G401.6 (cell line): ENCODE data around the gene HTRA3.

Experiments
- FAIRE-seq: peaks from 2 replicates; lab custom pipeline; 2012; peaks lifted over from hg19 to GRCh38; lab: Jason Lieb, UNC

Gene HTRA3

GRCh38 chr4:8314691-8315255, 45.2 kb downstream of the HTRA3 start:
- no peak for FAIRE-seq

GRCh38 chr4:8315435-8316250, 46.1 kb downstream of the HTRA3 start:
- no peak for FAIRE-seq

- no peak for FAIRE-seq
Observed at GRCh38 chr4:8316251-8316771, 46.8 kb downstream of the HTRA3 start.

- FAIRE-seq, result no peak
Observed at GRCh38 chr4:8316911-8317351, 47.4 kb downstream of the HTRA3 start.

- no peak for FAIRE-seq
Observed at GRCh38 chr4:8317474-8317873, 47.9 kb downstream of the HTRA3 start.

GRCh38 chr4:8318509-8318908, 49.0 kb downstream of the HTRA3 start:
- FAIRE-seq, result no peak

GRCh38 chr4:8319061-8319460, 49.5 kb downstream of the HTRA3 start:
- FAIRE-seq, result no peak

- no peak for FAIRE-seq
Observed at GRCh38 chr4:8319731-8320385, 50.3 kb downstream of the HTRA3 start.

- no peak for FAIRE-seq
Observed at GRCh38 chr4:8320386-8320750, 50.8 kb downstream of the HTRA3 start.

GRCh38 chr4:8321220-8321619, 51.7 kb downstream of the HTRA3 start:
- no peak for FAIRE-seq

- FAIRE-seq, result no peak
Observed at GRCh38 chr4:8321771-8322170, 52.2 kb downstream of the HTRA3 start.

- FAIRE-seq, result no peak
Observed at GRCh38 chr4:8322794-8323704, 53.5 kb downstream of the HTRA3 start.

GRCh38 chr4:8323947-8324555, 54.5 kb downstream of the HTRA3 start:
- no peak for FAIRE-seq

- no peak for FAIRE-seq
Observed at GRCh38 chr4:8324640-8325239, 55.2 kb downstream of the HTRA3 start.

- FAIRE-seq, result no peak
Observed at GRCh38 chr4:8325291-8325973, 55.9 kb downstream of the HTRA3 start.

- no peak for FAIRE-seq
Observed at GRCh38 chr4:8326206-8326605, 56.7 kb downstream of the HTRA3 start.

GRCh38 chr4:8328456-8328855, 58.9 kb downstream of the HTRA3 start:
- no peak for FAIRE-seq

GRCh38 chr4:8328866-8329559, 59.5 kb downstream of the HTRA3 start:
- FAIRE-seq, result no peak

- no peak for FAIRE-seq
Observed at GRCh38 chr4:8329560-8329858, 60.0 kb downstream of the HTRA3 start.
